Stomach (tissue), 9 donors: ENCODE data around the gene GALNT2. TPM values are rescaled to one million over a fixed set of nuclear protein-coding genes. Genes with fewer than 3 reads are reported as not detected.
A peak's percentile ranks its signal among the peaks of the same experiment; 100 is the strongest.

Source experiments
- DNase-seq, 2 donors: peaks; one replicate each; pipeline versions ENCODE4 v3.0.0 to v3.0.0-alpha.2; 2013 to 2019
- H3K27ac ChIP-seq, 5 donors: fragments of 200-600 bp in 4 of 5; sonication (generic) in 4 of 5; one replicate each; pipeline ENCODE4 v1.5.1; 2013 to 2019; ENCODE audit warnings: mild to moderate bottlenecking in 1 of 5, moderate library complexity in 1 of 5
- H3K27me3 ChIP-seq, 3 donors: fragments of 200-600 bp; sonication (generic); one replicate each; pipeline ENCODE4 v1.5.1; 2017 to 2019; ENCODE audit warnings: mixed run types in 1 of 3
- H3K36me3 ChIP-seq, 4 donors: fragments of 200-600 bp; sonication (generic); 1 replicate in 3 of 4; 2 replicates in 1 of 4; pipeline ENCODE4 v1.5.1; 2016 to 2019
- H3K4me1 ChIP-seq, 4 donors: fragments of 200-600 bp; sonication (generic); one replicate each; pipeline ENCODE4 v1.5.1; 2016 to 2019
- H3K4me3 ChIP-seq, 4 donors: fragments of 200-600 bp; sonication (generic) in 3 of 4; one replicate each; pipeline ENCODE4 v1.5.1; 2016 to 2019; ENCODE audit warnings: mild to moderate bottlenecking in 1 of 4
- H3K9me3 ChIP-seq, 4 donors: fragments of 200-600 bp; sonication (generic); one replicate each; pipeline ENCODE4 v1.5.1; 2016 to 2019
- EP300 ChIP-seq: sonication (generic); formaldehyde crosslinking; IDR thresholded peaks from one replicate; pipeline ENCODE4 v1.6.1; 2017; ENCODE audit warnings: antibody characterized with exemption
- POLR2A ChIP-seq, 4 donors: fragments of 450-650 bp; IDR thresholded peaks; one replicate each; pipeline ENCODE4 v1.6.1; 2016; ENCODE audit warnings: antibody characterized with exemption in 4 of 4, control low read depth in 2 of 4, mild to moderate bottlenecking in 1 of 4, moderate library complexity in 1 of 4
- POLR2AphosphoS5 ChIP-seq, 3 donors: sonication (generic); formaldehyde crosslinking; IDR thresholded peaks; one replicate each; pipeline ENCODE4 v1.6.1; 2016; ENCODE audit warnings: antibody characterized with exemption in 3 of 3
- WGBS, 5 donors: extraction: QIAGEN DNeasy Blood & Tissue Kit in 3 of 5; methylation state at CpG; one replicate each; pipeline versions ENCODE4 v1.1.5 to v1.1.7; 2013 to 2018; 5-methylcytosine and 5-hydroxymethylcytosine counted together
- intact Hi-C: fragments of 100-400 bp; cut with DNase I; formaldehyde crosslinking; loops from one replicate; pipeline ENCODE4 v1.15.1; 2023; ENCODE audit warnings: low total_unique reads
- polyA plus RNA-seq, 3 donors: library from polyadenylated mRNA; stranded (reverse); fragments of 200-250 nt; gene quantifications; one replicate each; pipeline ENCODE4 v1.2.3, GENCODE V29; 2013
- total RNA-seq, 5 donors: library from RNA; depleted of rRNA; stranded (reverse); fragments of >200 nt; gene quantifications; one replicate each; pipeline versions ENCODE4 v1.1.0 to v1.2.3, GENCODE V29; 2014 to 2016
- TF ChIP-seq, protein P1 (sequence below), 7 experiments: fragments of 450-650 bp in 4 of 7; fragments of 200-600 bp in 3 of 7; sonication (generic) in 3 of 7; IDR thresholded peaks; one replicate each; pipeline ENCODE4 v1.5.1; 2016 to 2019; ENCODE audit warnings: antibody characterized with exemption in 7 of 7, control low read depth in 2 of 7, mild to moderate bottlenecking in 1 of 7
- donor health status: healthy with polysubstance abuse.
- donor health status: Bipolar disorder and iron deficiency.
- donor health status: healthy.

The GALNT2 gene
- total and polyA plus RNA-seq, 8 donors: 5.5 to 101 (median 43.1) TPM

DNA sequence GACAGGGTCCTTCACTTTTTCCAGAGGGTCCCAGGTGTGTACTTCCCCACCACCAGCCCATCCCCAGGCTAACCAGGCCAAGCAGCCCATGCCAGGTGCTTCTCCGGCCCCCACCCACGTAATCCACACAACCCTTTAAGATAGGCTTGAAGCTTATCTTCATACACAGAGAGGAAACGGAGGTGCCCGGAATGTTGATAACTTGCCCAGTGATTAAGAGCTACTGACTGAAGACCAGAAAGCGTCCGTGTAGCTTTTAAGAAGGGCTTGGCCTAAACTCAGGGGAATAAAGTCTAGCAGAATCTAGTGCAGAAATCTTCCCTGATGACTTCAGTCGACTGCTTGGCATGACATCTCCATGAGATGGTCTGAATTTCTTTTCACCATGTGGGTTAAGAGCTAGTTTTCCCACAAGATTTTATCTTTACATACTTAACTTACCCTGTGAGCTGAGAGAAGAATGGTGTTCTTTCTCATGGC lies 138.7 kb downstream of the GALNT2 start:
- H3K4me3 ChIP-seq: no peak overlapping the region
- 23 to 51% (median 35%) methylated on average over 7 of the region's 7 CpGs for WGBS, 5 donors
- intact Hi-C loops: no loop called here
- DNase-seq: peak; percentile 55 to 67
- H3K36me3 ChIP-seq: peaks cover 0 to 29% (median 25%) of the 10 kb centered on the region in 4 donors
- no peaks in the 10 kb centered on the region for H3K9me3 ChIP-seq
- H3K27ac ChIP-seq: peak overlapping the region in 4 of 5 donors; percentile 43 to 78 (median 70)
- TF ChIP-seq EP300: no peak
- peak in 2 of 3 donors; percentile 49 to 64 for TF ChIP-seq POLR2AphosphoS5 (IDR thresholded peaks at IDR 0.05)
- H3K27me3 ChIP-seq: no peaks in the 10 kb centered on the region
- peaks cover 30 to 70% (median 46%) of the 10 kb centered on the region in 4 donors for H3K4me1 ChIP-seq

DNA sequence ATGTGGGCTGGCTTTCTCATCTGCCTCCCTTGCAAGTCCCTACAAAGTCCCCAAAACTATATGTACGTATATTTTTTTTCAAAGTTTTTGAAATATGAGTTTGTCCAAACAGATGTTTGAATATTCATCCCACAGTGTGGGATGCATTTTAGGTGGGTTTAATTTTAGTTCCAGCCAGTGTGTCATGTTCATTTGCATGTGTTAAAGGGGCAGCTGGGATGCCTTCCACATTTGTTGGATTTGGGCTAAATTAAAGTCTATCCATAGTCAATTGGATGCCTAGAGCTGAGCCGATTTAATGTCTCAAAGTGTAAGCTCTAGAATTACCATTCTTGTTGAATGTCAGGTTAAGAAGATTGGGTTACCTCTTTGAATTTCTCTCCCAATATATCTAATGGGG lies 139.2 kb downstream of the GALNT2 start:
- Histone ChIP-seq H3K9me3 (no peaks in the 10 kb centered on the region), H3K27ac (peak overlapping the region in 3 of 5 donors; percentile 63 to 78 (median 77)), H3K27me3 (no peaks in the 10 kb centered on the region), H3K4me3 (no peak overlapping the region), H3K4me1 (peaks cover 32 to 75% (median 51%) of the 10 kb centered on the region in 4 donors), H3K36me3 (peaks cover 0 to 29% (median 25%) of the 10 kb centered on the region in 4 donors)
- DNase-seq: no peak
- intact Hi-C loops: no loop called here
- no peak for TF ChIP-seq EP300
- TF ChIP-seq, protein P1, sequence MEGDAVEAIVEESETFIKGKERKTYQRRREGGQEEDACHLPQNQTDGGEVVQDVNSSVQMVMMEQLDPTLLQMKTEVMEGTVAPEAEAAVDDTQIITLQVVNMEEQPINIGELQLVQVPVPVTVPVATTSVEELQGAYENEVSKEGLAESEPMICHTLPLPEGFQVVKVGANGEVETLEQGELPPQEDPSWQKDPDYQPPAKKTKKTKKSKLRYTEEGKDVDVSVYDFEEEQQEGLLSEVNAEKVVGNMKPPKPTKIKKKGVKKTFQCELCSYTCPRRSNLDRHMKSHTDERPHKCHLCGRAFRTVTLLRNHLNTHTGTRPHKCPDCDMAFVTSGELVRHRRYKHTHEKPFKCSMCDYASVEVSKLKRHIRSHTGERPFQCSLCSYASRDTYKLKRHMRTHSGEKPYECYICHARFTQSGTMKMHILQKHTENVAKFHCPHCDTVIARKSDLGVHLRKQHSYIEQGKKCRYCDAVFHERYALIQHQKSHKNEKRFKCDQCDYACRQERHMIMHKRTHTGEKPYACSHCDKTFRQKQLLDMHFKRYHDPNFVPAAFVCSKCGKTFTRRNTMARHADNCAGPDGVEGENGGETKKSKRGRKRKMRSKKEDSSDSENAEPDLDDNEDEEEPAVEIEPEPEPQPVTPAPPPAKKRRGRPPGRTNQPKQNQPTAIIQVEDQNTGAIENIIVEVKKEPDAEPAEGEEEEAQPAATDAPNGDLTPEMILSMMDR (IDR thresholded peaks at IDR 0.05): no peak
- no peak for TF ChIP-seq POLR2AphosphoS5 (IDR thresholded peaks at IDR 0.05)
- no peak for TF ChIP-seq POLR2A (IDR thresholded peaks at IDR 0.05)
- 79 to 86% (median 80%) methylated on average over 2 of the region's 2 CpGs for WGBS, 5 donors

DNA sequence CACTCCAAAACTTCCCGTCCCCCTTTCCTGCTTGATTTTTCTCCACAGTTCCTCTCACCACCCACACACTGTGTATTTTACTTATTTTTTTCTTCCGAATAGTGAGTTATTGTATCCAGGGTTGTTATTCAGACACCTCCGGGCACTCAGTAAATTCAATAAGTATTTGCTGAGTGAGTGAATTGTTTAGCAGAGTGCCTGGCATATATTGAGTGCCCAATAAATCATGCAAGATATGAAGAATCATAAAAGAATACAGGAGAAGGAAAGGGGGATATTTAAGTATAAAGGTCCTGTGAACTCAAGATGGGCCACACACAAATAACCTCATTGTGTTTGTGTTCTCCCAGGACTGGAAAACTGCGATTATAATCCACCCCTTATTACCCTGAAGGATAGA lies 139.9 kb downstream of the GALNT2 start:
- Histone ChIP-seq H3K27ac (peak overlapping the region in 1 of 5 donors; percentile 78), H3K4me1 (peaks cover 40 to 82% (median 58%) of the 10 kb centered on the region in 4 donors), H3K9me3 (no peaks in the 10 kb centered on the region), H3K27me3 (no peaks in the 10 kb centered on the region), H3K36me3 (peaks cover 0 to 29% (median 25%) of the 10 kb centered on the region in 4 donors), H3K4me3 (no peak overlapping the region)
- TF ChIP-seq, protein P1 (IDR thresholded peaks at IDR 0.05): no peak
- TF ChIP-seq EP300: no peak
- TF ChIP-seq POLR2AphosphoS5 (IDR thresholded peaks at IDR 0.05): no peak
- no peak for TF ChIP-seq POLR2A (IDR thresholded peaks at IDR 0.05)
- intact Hi-C loops: no loop called here
- 42 to 63% (median 59%) methylated on average over 4 of the region's 4 CpGs for WGBS, 5 donors
- DNase-seq: no peak

DNA sequence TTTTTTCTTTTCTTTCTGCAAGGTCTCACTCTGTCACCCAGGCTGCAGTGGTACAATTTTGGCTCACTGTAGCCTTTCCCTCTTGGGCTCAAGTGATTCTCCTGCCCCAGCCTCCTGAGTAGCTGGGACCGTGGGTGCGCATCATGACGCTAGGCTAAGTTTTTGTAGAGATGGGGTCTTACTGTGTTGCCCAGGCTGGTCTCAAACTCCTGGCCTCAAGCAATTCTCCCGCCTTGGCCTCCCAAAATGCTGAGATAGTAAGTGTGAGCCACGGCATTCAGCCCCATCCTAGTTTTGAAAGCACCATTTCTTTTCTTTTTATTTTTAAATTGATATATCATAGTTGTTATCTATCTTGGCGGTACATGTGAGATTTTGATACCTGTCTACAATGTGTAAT lies 140.6 kb downstream of the GALNT2 start:
- Histone ChIP-seq H3K9me3 (no peaks in the 10 kb centered on the region), H3K4me3 (no peak overlapping the region), H3K4me1 (peaks cover 46 to 89% (median 64%) of the 10 kb centered on the region in 4 donors), H3K27ac (no peak overlapping the region), H3K27me3 (no peaks in the 10 kb centered on the region), H3K36me3 (peaks cover 0 to 26% (median 24%) of the 10 kb centered on the region in 4 donors)
- intact Hi-C loops: no loop called here
- DNase-seq: no peak
- 90 to 98% (median 98%) methylated on average over 6 of the region's 6 CpGs for WGBS, 5 donors
- TF ChIP-seq, protein P1 (IDR thresholded peaks at IDR 0.05): no peak
- TF ChIP-seq EP300 (no peak), POLR2A (IDR thresholded peaks at IDR 0.05) (no peak), POLR2AphosphoS5 (IDR thresholded peaks at IDR 0.05) (no peak)

DNA sequence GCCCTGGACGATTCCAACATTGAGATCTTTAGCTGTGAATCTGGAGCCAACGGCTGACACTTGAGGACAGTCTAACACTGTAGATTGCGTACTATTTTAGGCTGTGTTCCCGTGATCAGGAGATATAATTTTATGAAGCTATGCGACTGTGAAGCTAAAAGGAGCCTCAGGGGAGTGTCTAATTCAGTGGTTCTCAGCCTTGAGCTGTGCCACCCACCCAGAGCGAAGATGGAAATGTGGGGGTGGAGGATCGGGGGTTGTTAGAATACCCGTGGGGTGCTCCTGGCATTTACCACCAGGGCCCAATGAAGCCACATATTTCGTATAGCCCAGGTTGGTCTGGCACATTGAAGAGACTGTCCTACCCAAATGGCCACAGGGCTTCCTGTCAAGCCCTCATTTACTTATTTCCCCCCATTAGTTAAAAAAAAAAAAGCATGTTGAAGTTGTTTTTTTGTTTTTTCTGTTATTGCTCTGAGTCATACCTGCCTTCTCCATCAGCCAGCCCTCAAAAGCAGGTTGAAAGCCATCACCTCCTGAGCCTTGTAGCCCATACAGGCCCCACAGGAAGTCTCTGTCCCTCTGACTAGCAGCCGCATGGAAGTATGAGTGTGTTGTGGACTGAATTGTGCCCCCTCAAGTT lies 141.7 kb downstream of the GALNT2 start:
- 80 to 88% (median 85%) methylated on average over 10 of the region's 10 CpGs for WGBS, 5 donors
- Histone ChIP-seq H3K9me3 (no peaks in the 10 kb centered on the region), H3K27me3 (no peaks in the 10 kb centered on the region), H3K27ac (peak overlapping the region; percentile 37 to 80 (median 66)), H3K4me3 (no peak overlapping the region), H3K4me1 (peaks cover 48 to 84% (median 66%) of the 10 kb centered on the region in 4 donors), H3K36me3 (peaks cover 0 to 17% (median 14%) of the 10 kb centered on the region in 4 donors)
- DNase-seq: no peak
- no peak for TF ChIP-seq EP300
- no peak for TF ChIP-seq POLR2AphosphoS5 (IDR thresholded peaks at IDR 0.05)
- no peak for TF ChIP-seq POLR2A (IDR thresholded peaks at IDR 0.05)
- TF ChIP-seq, protein P1 (IDR thresholded peaks at IDR 0.05): no peak
- intact Hi-C loops: no loop called here
